Kidney glomerular epithelial cell (primary cell): ENCODE results near the gene USP2.
"Not testable (repeated sequence)": the region's sequence is repeated elsewhere in the genome, so short reads cannot be mapped to it uniquely, and the experiment has no call there.

Experiments used
- DNase-seq: peaks from one replicate; lab custom pipeline; 2025; lab: John Stamatoyannopoulos, UW

The USP2 gene

GRCh38 chr11:119412072-119412471 lies 30.6 kb upstream of the USP2 start:
- no peak for DNase-seq

DNA sequence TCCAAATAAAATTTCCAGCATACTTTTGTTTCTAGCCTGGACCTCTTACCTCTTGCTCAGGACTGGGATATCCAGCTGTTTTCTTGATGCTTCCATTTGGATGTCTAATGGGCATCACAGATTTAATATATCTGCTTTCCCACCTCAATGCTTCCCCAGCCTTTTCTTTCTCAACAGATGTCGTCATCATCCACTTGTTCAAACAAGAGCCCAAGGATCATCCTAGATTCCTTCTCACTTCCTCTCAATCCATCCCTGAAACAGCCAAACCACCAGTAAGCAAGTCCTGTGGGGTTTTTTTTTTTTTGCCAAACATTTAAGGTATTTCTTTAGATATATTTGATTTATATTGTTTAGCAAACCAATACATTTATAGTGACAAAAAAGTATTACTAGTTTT lies 29.0 kb upstream of the USP2 start:
- DNase-seq = no peak

GRCh38 chr11:119409731-119410130 lies 28.2 kb upstream of the USP2 start:
- DNase-seq = no peak

GRCh38 chr11:119406005-119406404 lies 24.5 kb upstream of the USP2 start:
- DNase-seq = no peak

GRCh38 chr11:119405448-119405847 lies 24.0 kb upstream of the USP2 start:
- not testable (repeated sequence) for DNase-seq

DNA sequence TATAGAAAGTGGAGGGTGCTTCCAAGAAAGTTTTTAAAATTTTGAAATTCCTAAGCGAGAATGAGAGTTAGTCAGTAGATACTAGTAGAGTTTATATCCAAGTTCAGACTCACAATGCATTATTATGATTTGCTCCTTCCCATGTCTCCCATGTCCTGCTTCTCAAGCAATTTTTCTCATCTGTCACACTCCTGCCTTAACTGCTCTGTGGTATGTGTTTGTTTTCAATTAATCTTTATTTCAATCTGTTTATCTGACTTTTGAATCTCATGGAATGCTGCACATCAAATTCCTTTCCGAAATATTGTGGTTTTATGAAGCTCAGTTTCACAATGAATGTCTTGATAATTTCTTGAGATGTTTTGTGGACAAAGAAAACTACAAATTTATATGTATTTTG lies 23.4 kb upstream of the USP2 start:
- DNase-seq = no peak

DNA sequence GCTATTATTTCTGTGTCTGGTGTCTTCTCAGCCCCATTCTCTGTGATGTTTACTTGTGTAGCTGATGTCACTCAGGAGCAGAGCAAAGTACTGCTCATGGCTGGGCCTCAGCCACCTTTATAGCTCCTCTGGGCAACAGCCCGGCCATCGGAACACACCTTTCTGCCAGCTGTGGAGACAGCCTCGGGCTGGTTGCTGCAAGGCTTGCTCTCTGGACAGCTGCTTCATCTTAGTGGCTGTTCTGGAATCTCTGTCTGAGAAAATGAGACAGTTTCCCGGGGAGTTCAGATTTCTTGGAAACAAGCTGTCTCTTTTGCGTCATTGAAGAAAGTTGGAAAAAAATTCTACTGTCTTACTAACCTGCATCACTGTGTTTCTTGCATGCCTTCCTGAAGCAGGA lies 21.5 kb upstream of the USP2 start:
- no peak for DNase-seq

DNA sequence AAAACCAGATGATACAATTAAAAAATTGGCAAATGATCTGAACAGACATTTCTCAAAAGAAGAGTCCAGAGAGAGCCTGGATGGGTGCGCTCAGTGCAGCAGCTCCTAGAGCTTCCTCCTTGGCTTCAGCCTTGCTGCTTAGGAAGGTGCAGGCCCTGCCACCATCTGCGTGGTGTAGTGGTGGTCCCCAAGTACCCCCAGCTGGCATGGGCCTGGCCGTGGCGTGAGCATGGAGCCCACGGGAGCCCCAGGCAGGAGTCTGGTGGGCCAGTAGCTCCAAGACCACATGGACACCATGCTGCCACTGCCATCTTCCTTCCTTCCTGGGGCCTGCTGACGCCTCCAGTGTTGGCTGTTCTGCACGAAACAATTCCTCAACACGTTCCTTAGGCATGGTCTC lies 21.0 kb upstream of the USP2 start:
- DNase-seq = no peak

- no peak for DNase-seq
Observed at GRCh38 chr11:119400860-119401259, 19.4 kb upstream of the USP2 start.

GRCh38 chr11:119397740-119398139 lies 16.2 kb upstream of the USP2 start:
- DNase-seq = no peak

- no peak for DNase-seq
Observed at GRCh38 chr11:119396835-119397234, 15.3 kb upstream of the USP2 start.

- DNase-seq = no peak
Observed at GRCh38 chr11:119391275-119391674, 9.8 kb upstream of the USP2 start.

DNA sequence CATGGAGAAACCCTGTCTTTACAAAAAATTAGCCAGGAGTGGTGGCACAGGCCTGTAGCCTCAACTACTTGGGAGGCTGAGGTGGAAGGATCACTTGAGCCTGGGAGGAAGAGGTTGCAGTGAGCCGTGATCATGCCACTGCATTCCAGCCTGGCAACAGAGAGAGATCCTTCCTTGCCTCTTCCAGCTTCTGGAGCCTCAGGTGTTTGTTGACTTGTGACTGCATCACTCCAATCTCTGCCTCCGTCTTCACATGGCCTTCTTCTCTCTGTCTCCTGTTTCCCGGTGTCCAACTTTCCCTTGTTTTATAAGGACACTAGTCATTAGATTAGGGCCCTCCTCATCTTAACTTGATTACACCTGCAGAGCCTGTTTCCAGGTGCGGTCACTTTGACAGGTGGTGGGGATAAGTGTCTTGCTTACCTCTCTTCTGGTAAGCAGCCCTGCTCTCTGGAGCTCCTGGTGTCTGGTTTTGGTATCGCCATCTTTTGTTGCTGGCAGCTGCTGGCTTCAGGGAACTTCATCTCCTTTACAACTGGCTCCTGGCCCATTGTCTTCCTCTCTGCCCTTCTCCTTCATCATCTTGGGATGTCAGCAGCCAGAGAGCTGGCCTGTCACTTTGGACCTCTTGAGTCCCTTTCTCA lies 8.2 kb upstream of the USP2 start:
- DNase-seq = no peak

- no peak for DNase-seq
Observed at GRCh38 chr11:119388103-119388502, 6.6 kb upstream of the USP2 start.

DNA sequence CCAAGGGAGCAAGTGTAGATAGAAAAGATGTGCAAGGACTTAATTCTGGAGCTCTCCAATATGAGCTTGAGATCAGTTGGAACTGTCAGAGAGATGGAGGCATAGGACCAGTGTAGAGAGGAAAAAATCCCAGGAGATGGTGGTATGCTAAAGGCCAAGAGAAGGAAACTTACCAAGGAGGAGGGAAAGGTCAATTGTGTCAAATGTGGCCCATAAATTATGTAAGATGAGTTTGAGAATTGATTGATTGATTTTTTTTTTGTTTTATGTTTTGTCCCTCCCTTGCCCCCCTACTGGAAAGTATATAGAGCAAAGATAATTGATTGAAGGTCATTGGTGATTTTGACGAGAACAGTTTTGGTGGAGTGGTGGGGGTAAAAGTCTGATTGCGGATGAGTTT lies 2.8 kb upstream of the USP2 start:
- DNase-seq = no peak

DNA sequence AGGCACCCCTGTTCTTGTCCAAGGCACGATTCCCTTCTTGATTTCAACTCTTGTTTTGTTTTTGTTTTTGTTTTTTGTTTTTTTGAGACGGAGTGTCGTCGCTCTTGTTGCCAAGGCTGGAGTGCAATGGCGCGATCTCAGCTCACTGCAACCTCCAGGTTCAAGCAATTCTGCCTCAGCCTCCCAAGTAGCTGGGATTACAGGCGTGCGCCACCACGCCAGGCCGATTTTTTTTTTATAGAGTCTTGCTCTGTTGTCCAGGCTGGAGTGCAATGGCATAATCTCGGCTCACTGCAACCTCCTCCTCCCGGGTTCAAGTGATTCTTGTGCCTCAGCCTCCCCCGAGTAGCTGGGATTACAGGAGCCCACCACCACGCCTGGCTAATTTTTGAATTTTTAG lies 1.0 kb upstream of the USP2 start:
- not testable (repeated sequence) for DNase-seq

GRCh38 chr11:119382101-119382500 lies 611 bp upstream of the USP2 start:
- DNase-seq = no peak

DNA sequence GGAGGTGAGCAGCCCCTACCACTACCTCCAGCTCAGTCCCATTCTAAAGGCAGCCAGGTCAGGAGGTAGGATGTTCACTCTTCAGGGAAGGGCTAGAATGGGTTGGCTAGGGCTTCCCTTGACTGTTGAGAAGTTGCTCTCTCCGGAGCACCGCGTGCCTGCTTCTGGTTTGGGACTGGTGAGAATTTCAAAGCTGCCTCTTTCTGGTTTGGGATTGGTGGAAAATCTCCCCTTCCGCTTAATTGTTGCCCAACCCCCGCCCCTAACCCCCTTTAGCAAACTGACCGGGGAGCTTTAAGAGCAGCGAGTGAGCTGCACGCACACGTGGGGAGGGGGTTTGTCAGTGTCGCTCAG lies 686 bp downstream of the USP2 start:
- no peak for DNase-seq

DNA sequence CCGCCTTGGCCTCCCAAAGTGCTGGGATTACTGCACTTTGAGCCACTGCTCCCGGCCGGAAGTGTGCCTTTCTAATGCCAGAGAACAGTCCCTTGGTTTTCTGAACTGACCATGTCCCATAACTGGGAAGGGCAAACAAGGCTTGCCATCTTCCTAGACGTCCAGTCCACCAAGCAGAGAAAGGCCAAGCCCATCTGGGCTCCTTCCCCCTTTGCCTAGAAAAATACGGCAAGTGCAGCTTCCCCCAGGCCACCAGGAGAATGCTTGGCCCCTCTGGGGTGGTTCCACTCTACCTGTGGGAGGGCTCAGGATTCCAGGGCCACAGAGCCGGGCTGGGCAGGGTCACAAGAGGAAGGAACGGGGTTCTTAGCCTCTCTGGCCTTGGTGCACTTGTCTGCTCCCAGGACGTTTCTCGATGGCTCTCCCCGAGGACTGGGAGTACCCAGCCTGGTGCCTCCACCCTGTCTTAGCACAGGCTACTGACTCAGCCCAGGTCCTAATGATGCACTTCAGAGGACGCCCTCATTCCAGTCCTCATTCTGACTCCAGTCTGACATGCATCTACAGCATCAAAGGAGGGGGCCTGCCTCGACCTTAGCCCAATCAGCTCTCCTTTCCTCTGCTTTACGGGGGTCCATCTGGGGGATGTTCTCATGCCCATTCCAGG lies 1.2 kb downstream of the USP2 start:
- no peak for DNase-seq

GRCh38 chr11:119378851-119379465 lies 2.5 kb downstream of the USP2 start:
- DNase-seq = no peak

DNA sequence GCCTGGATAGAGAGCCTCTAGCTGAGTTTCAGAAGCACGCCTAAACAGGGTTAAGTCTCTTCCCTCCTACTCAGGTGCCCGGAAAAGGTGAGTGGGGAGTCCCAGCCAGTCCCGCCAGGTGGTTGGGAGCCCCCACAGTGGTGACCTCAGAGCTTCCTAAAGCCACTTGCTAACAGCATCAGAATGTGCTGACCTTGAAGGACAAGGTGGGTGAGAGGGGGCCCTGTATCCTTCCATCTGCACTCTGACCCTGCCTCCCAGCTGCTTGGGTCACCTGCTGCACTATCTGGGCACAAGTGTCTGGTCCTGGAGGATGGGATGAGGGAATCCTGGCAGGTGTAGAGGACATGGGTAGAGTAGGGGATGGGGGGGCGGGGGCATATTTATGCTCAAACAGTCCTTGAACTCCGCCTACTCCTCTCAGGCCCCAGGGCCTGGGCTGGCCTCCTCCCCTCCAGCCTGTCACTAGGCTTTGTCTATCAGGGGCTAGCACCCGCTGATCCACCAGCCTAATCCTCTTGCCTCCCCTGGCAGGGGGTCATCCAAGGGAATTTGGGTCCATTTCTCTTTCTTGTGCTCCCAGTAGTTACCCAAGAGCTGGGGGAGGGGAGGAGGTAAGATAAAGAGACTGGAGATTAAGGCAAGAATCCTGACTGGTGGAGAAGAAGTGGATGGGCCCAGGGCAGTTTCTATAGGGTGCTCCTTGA lies 3.4 kb downstream of the USP2 start:
- no peak for DNase-seq

GRCh38 chr11:119377112-119377901 lies 4.2 kb downstream of the USP2 start:
- no peak for DNase-seq
